SKM-1 treated with dmso at 0.1 percent for 144 hours (cell line): ENCODE results near the gene TGIF1.

Experiments used
- DNase-seq: peaks from one replicate; lab custom pipeline; 2025; ENCODE audit not compliant: unreplicated experiment; lab: John Stamatoyannopoulos, UW

The TGIF1 gene

GRCh38 chr18:3480827-3481573 is 31.0 kb downstream of the TGIF1 start:
- DNase-seq, result no peak

- peak; percentile 65 for DNase-seq
Observed at GRCh38 chr18:3481696-3482210, 31.8 kb downstream of the TGIF1 start.

- no peak for DNase-seq
Observed at GRCh38 chr18:3482258-3482657, 32.3 kb downstream of the TGIF1 start.

- DNase-seq, result no peak
Observed at GRCh38 chr18:3485153-3486149, 35.5 kb downstream of the TGIF1 start.

- DNase-seq, result no peak
Observed at GRCh38 chr18:3486512-3486911, 36.5 kb downstream of the TGIF1 start.

- no peak for DNase-seq
Observed at GRCh38 chr18:3489462-3489861, 39.5 kb downstream of the TGIF1 start.

- no peak for DNase-seq
Observed at GRCh38 chr18:3491981-3492555, 42.1 kb downstream of the TGIF1 start.

- DNase-seq, result no peak
Observed at GRCh38 chr18:3492721-3493120, 42.7 kb downstream of the TGIF1 start.

GRCh38 chr18:3493501-3494244 is 43.7 kb downstream of the TGIF1 start:
- DNase-seq, result peak; percentile 51

- DNase-seq, result no peak
Observed at GRCh38 chr18:3494245-3494526, 44.2 kb downstream of the TGIF1 start.

- no peak for DNase-seq
Observed at GRCh38 chr18:3494569-3494968, 44.6 kb downstream of the TGIF1 start.

GRCh38 chr18:3495691-3496430 is 45.9 kb downstream of the TGIF1 start:
- no peak for DNase-seq

- no peak for DNase-seq
Observed at GRCh38 chr18:3498698-3499471, 48.9 kb downstream of the TGIF1 start.

GRCh38 chr18:3499501-3499900 is 49.5 kb downstream of the TGIF1 start:
- no peak for DNase-seq

- no peak for DNase-seq
Observed at GRCh38 chr18:3500016-3500415, 50.0 kb downstream of the TGIF1 start.

- DNase-seq, result no peak
Observed at GRCh38 chr18:3502650-3503049, 52.7 kb downstream of the TGIF1 start.

- DNase-seq, result no peak
Observed at GRCh38 chr18:3504637-3505036, 54.7 kb downstream of the TGIF1 start.

- no peak for DNase-seq
Observed at GRCh38 chr18:3508576-3509549, 58.9 kb downstream of the TGIF1 start.
